ENCODE data around the gene ANO2. TPM values are rescaled to one million over a fixed set of nuclear protein-coding genes. Genes with fewer than 3 reads are reported as not detected.
"Not testable (repeated sequence)": the region's sequence is repeated elsewhere in the genome, so short reads cannot be mapped to it uniquely, and the experiment has no call there.

ANO2 gene
- total RNA-seq, 4 donors from 2014 or later: 0.59 to 51.7 (median 15.1) TPM

- intact Hi-C loops (cut with DNase I; ENCODE audit: low total_unique reads): no loop called here
- Histone ChIP-seq H3K27me3 (no peaks in the 10 kb centered on the region), H3K27ac (no peak overlapping the region), H3K36me3 (no peaks in the 10 kb centered on the region), H3K9me3 (no peaks in the 10 kb centered on the region), H3K4me1 (no peaks in the 10 kb centered on the region), H3K4me3 (no peak overlapping the region)
- DNase-seq: no peak
- TF ChIP-seq, protein P1, sequence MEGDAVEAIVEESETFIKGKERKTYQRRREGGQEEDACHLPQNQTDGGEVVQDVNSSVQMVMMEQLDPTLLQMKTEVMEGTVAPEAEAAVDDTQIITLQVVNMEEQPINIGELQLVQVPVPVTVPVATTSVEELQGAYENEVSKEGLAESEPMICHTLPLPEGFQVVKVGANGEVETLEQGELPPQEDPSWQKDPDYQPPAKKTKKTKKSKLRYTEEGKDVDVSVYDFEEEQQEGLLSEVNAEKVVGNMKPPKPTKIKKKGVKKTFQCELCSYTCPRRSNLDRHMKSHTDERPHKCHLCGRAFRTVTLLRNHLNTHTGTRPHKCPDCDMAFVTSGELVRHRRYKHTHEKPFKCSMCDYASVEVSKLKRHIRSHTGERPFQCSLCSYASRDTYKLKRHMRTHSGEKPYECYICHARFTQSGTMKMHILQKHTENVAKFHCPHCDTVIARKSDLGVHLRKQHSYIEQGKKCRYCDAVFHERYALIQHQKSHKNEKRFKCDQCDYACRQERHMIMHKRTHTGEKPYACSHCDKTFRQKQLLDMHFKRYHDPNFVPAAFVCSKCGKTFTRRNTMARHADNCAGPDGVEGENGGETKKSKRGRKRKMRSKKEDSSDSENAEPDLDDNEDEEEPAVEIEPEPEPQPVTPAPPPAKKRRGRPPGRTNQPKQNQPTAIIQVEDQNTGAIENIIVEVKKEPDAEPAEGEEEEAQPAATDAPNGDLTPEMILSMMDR (IDR thresholded peaks at IDR 0.05): no peak
- no peak for TF ChIP-seq POLR2A (IDR thresholded peaks at IDR 0.05)
These were observed 407.3 kb downstream of the ANO2 start for GRCh38 chr12:5537771-5538170.

- H3K9me3 ChIP-seq; H3K4me3 ChIP-seq; H3K27ac ChIP-seq; DNase-seq; H3K4me1 ChIP-seq; intact Hi-C loops (cut with DNase I; ENCODE audit: low total_unique reads); H3K36me3 ChIP-seq; H3K27me3 ChIP-seq: not testable (repeated sequence)
These were observed 407.9 kb downstream of the ANO2 start for GRCh38 chr12:5537026-5537615.

- TF ChIP-seq, protein P1 (IDR thresholded peaks at IDR 0.05): no peak
- no peak for TF ChIP-seq POLR2A (IDR thresholded peaks at IDR 0.05)
- Histone ChIP-seq H3K4me1 (no peaks in the 10 kb centered on the region), H3K9me3 (no peaks in the 10 kb centered on the region), H3K36me3 (no peaks in the 10 kb centered on the region), H3K27me3 (no peaks in the 10 kb centered on the region), H3K27ac (no peak overlapping the region), H3K4me3 (no peak overlapping the region)
- no peak for DNase-seq
- intact Hi-C loops (cut with DNase I; ENCODE audit: low total_unique reads): no loop called here
These were observed 409.5 kb downstream of the ANO2 start for GRCh38 chr12:5535541-5535940.

GRCh38 chr12:5534426-5535199 is 410.4 kb downstream of the ANO2 start:
- Histone ChIP-seq H3K27me3 (no peaks in the 10 kb centered on the region), H3K4me1 (no peaks in the 10 kb centered on the region), H3K36me3 (no peaks in the 10 kb centered on the region), H3K9me3 (no peaks in the 10 kb centered on the region), H3K4me3 (no peak overlapping the region), H3K27ac (no peak overlapping the region)
- intact Hi-C loops (cut with DNase I; ENCODE audit: low total_unique reads): no loop called here
- no peak for DNase-seq
- no peak for TF ChIP-seq POLR2A (IDR thresholded peaks at IDR 0.05)
- TF ChIP-seq, protein P1 (IDR thresholded peaks at IDR 0.05): no peak

DNA sequence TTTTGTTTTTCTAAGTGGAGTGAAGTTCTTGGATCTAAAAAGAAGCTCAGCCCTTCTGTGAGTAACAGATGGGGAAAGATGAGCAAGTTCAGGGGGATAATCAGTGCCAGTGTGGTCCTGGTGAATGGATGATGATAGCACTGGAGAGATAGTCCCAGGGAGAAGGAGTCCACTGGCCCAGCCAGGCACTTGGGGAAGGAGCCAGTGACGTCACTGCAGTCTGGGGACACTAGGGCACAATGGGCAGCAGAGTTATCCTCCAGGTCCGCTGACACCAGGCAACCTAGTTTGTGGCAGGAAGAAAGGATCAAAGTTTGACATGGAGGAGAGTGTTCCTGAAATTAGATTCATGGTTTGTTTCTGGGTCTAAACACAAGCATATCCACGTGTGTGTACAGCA is 411.7 kb downstream of the ANO2 start:
- Histone ChIP-seq H3K4me1 (no peaks in the 10 kb centered on the region), H3K27ac (no peak overlapping the region), H3K36me3 (no peaks in the 10 kb centered on the region), H3K4me3 (no peak overlapping the region), H3K27me3 (no peaks in the 10 kb centered on the region), H3K9me3 (no peaks in the 10 kb centered on the region)
- intact Hi-C loops (cut with DNase I; ENCODE audit: low total_unique reads): no loop called here
- TF ChIP-seq, protein P1 (IDR thresholded peaks at IDR 0.05): no peak
- no peak for TF ChIP-seq POLR2A (IDR thresholded peaks at IDR 0.05)
- no peak for DNase-seq

Measured in uterus (tissue), 4 donors.